ENCODE results near the gene MOB4.

- TF ChIP-seq CTCF (conservative IDR thresholded peaks at IDR 0.05; ENCODE audit: low read length) (no peak), EZH2phosphoT487 (IDR thresholded peaks at IDR 0.05; ENCODE audit: borderline replicate concordance, low read depth, low read length) (no peak)
Measured at GRCh38 chr2:197496695-197497094, 19.2 kb upstream of the MOB4 start.

All from OCI-LY7 (cell line).